Astrocyte of the cerebellum (primary cell): ENCODE data around the gene NTM.
A peak's percentile ranks its signal among the peaks of the same experiment; 100 is the strongest.

ENCODE experiments used
- DNase-seq: peaks from one replicate; pipeline ENCODE4 v3.0.0-alpha.2; 2011; ENCODE audit warnings: low read depth
- H3K4me3 ChIP-seq: 2 replicates; pipeline ENCODE4 v1.5.1; 2011; ENCODE audit warnings: mild to moderate bottlenecking, low read depth, low read length, moderate library complexity
- in situ Hi-C: cut with HindIII; loops from 2 replicates; pipeline ENCODE4 v1.10.0; 2017; ENCODE audit warnings: low sequenced_read_pairs
- TF ChIP-seq, protein P1 (sequence below): IDR thresholded peaks from 2 replicates; pipeline ENCODE4 v1.5.1; 2012; ENCODE audit warnings: low read length, low read depth, moderate library complexity, mild to moderate bottlenecking; ENCODE audit errors: missing control alignments

NTM gene

DNA sequence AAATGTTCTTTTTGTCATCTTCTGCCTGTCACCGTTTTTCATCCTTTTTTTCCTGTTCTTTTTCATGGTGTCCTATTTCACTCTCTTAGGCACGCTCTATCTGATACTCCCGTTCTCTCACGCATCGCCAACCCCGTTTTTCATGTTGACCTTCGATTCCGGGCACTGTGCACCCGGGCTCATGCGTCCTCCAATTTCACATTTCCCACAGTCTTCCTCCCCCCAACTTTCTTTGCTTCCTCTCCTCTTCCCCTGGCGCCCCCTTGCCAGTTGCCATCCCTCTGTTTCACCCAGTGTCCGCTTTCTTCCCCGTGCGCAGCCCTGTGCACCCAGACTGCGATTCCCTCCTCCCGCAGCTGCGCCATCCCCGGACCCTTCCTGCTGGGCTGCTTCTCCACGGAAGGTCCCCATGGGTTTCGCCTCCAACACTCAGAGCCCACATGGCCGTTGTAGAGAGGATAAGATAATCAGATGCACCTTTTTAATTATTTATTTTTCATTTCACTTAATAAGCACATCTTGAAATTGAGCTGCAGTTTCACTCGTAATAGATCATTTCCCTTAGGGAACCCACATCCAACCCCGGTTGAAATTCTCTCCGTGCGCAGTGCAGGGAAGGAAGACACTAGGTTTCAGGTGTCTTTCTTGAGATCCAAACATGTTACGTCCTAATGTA lies 791.1 kb downstream of the NTM start:
- in situ Hi-C loops: no loop called here
- TF ChIP-seq, protein P1, sequence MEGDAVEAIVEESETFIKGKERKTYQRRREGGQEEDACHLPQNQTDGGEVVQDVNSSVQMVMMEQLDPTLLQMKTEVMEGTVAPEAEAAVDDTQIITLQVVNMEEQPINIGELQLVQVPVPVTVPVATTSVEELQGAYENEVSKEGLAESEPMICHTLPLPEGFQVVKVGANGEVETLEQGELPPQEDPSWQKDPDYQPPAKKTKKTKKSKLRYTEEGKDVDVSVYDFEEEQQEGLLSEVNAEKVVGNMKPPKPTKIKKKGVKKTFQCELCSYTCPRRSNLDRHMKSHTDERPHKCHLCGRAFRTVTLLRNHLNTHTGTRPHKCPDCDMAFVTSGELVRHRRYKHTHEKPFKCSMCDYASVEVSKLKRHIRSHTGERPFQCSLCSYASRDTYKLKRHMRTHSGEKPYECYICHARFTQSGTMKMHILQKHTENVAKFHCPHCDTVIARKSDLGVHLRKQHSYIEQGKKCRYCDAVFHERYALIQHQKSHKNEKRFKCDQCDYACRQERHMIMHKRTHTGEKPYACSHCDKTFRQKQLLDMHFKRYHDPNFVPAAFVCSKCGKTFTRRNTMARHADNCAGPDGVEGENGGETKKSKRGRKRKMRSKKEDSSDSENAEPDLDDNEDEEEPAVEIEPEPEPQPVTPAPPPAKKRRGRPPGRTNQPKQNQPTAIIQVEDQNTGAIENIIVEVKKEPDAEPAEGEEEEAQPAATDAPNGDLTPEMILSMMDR: no peak
- DNase-seq: no peak
- no peak overlapping the region for H3K4me3 ChIP-seq

DNA sequence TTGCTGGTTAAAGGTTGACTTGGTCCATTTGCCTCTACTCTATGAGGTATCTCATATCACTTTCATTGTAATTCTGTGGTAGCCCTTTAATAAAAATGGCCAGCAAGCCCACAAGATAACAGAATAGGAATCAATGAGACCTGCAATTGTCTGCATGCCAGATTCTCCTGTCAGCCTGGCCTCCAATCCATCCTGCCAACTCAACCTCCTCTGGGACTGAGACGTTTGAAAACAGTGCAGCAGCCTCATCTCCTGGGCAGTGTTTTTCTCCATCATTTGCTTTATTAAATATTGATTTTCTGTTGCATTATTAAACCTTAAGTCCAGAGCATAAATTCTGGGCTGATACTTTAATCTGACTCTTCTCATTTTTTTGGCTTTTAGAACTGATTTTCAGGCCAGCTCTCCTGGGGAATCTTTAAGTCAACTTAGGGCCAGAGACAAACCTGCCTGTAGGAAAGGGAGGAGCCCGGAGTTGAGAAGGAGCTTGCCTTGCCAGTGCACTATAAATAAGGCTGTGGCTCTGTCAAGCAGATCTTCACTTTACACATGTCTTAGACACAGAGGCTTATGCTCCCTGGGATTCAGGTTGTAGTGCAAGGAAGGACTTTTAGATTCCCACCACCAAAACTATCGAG lies 798.0 kb downstream of the NTM start:
- no peak for DNase-seq
- no peak overlapping the region for H3K4me3 ChIP-seq
- TF ChIP-seq, protein P1: no peak
- in situ Hi-C loops: no loop called here

DNA sequence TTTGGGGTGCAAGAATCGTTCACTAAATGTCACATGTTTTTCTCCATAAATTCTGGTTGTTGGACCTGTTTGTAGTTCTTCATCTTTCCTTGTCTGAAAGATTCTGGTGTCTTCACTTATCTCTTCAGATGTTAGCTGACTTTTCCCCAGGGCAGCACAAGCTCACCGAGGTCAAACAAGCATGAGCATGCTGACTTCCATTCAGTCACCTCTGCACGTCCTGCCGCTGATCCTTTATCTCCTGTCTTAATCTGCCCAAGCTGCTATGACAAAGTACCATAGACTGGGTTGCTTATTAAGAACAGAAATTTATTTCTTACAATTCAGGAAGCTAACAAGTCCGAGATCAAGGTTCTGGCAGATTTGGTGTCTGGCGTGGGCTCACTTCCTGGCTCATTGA lies 800.6 kb downstream of the NTM start:
- no peak overlapping the region for H3K4me3 ChIP-seq
- no peak for DNase-seq
- in situ Hi-C loops: no loop called here
- TF ChIP-seq, protein P1: no peak

DNA sequence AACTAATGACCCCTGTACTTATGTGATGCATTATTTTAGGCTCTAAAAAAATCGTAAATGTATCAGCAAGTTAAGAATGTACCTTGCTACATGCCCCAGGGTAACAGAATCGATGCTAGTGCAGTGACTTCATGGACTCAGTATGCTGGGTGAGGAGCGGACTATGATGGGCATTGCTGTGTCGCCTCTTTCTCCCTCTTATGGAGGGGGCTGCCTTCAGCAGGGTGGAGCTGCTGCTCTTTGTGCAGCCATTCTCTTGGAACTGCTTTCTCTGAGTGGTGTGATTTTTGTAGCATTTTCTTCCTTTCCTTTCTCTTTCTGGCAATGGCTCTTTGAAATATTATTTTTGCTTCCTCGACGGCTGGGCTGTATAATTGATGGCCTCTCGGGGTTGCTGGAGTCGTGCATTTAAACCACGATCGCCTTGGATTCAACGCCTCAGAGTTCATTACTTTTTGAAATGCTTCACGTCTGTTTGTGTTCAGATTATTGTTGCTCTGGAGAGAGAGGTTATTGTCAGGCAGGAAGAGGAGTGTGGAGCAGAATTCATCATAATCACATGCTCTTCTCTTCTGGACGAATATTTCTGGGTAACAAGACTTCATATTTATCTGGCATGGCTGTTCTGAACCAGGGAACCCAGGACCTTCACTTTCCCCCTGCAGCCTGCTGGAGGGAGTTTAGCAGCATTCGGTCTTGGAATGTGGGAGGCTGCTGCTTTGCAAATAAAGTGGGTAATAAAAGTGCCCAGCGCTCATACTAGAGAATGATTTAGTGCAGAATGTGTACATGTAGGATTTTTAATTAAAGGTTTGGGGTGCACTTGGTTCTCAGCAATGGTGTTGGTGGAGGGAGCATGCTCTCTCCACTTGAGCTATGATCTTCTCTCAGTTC lies 804.2 kb downstream of the NTM start:
- TF ChIP-seq, protein P1: no peak
- no peak for DNase-seq
- H3K4me3 ChIP-seq: no peak overlapping the region
- in situ Hi-C loops: no loop called here

DNA sequence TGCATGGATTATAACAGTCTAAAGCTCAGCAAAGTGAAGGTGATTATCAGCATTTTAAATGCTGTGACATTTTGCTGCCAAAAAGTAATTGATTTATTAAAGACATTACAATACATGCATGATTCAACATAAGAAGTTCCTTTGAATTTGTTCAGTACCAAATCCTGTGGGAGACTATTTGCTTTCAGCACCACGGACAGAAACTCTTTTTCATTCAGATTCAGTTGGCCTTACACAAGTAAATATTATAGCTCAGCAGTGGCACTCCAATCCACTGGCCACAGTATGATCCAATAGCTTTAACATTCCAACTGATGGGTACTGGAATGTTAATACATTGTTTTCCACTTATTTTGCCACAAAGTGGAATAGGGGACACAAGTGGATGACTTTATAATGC lies 806.7 kb downstream of the NTM start:
- DNase-seq: peak; percentile 75
- TF ChIP-seq, protein P1: no peak
- in situ Hi-C loops: no loop called here
- H3K4me3 ChIP-seq: no peak overlapping the region

DNA sequence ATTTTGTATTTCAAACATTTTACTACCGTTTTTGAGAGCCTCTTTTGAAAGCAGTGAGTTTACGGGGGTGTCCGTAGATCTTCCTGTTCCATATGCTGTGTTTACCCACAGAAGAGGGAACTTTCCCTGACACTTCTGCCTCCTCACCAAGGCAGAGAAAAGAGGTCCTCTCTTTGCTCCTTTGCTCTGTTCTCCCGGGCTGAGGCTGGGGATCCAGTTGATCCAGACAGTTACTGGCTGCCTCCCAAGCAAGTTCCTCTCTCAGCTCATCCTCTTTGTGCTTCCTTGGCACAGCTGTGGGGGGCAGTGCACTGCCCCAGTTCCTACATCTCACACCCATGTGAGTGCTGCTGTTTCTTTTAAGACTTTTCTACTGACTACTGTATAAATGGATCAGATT lies 813.7 kb downstream of the NTM start:
- TF ChIP-seq, protein P1: no peak
- in situ Hi-C loops: no loop called here
- no peak overlapping the region for H3K4me3 ChIP-seq
- DNase-seq: no peak
